ENCODE measurements around the gene RFC4. TPM values are rescaled to one million over a fixed set of nuclear protein-coding genes. Genes with fewer than 3 reads are reported as not detected.

RFC4 gene
- total and polyA plus RNA-seq, 9 of the 15 experiments (the other 6 are each of a cell fraction or from before 2014, with no cell fraction given), result 105 to 227 (median 180) TPM

DNA sequence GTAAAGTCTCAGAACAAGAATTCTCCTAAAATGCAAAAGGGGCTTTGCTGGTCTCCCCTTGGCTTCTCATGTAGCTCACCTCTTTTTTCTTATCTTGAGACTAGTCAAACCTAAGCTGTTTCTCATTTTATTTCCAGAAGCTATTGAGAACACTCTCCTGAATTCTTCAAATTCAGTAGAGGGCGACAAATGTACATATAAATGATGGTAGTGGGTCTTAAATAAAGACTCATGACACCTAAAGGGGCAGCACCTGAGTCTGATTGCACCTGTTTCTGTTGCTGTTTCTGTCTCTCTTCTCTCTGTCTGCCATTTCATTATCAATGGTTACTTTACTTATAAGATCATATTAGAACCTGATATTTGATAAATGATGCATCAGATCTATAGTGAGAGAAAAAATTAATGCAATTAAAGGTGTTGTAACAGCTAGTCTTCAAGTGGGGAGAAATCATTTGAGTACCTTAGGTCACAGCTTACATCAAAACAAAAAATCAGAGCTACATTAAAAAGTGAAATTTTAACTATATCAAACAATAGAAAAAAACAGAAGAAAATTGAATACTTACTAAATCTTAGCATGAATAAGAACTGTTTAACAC, 43.2 kb upstream of the RFC4 start (continued):
- no peak for TF ChIP-seq TCFL5 (CRISPR knock-in tag; conservative IDR thresholded peaks at IDR 0.05)
- TF ChIP-seq, protein P1, sequence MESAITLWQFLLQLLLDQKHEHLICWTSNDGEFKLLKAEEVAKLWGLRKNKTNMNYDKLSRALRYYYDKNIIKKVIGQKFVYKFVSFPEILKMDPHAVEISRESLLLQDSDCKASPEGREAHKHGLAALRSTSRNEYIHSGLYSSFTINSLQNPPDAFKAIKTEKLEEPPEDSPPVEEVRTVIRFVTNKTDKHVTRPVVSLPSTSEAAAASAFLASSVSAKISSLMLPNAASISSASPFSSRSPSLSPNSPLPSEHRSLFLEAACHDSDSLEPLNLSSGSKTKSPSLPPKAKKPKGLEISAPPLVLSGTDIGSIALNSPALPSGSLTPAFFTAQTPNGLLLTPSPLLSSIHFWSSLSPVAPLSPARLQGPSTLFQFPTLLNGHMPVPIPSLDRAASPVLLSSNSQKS (CRISPR knock-in tag; IDR thresholded peaks at IDR 0.05), result no peak
- TF ChIP-seq BRCA1 (IDR thresholded peaks at IDR 0.05), result no peak
- no peak for TF ChIP-seq BRCA1 (CRISPR knock-in tag; IDR thresholded peaks at IDR 0.05)
- TF ChIP-seq ZSCAN32 (CRISPR knock-in tag; IDR thresholded peaks at IDR 0.05), result no peak
- TF ChIP-seq HNRNPK (IDR thresholded peaks at IDR 0.05; ENCODE audit: low read depth, low read length, poor library complexity, severe bottlenecking), result no peak
- no peak for TF ChIP-seq ZNF644 (tag; IDR thresholded peaks at IDR 0.05; ENCODE audit: low read depth)
- no peak for TF ChIP-seq HSF4 (CRISPR knock-in tag; IDR thresholded peaks at IDR 0.05; ENCODE audit: borderline replicate concordance)
- TF ChIP-seq, protein P2, sequence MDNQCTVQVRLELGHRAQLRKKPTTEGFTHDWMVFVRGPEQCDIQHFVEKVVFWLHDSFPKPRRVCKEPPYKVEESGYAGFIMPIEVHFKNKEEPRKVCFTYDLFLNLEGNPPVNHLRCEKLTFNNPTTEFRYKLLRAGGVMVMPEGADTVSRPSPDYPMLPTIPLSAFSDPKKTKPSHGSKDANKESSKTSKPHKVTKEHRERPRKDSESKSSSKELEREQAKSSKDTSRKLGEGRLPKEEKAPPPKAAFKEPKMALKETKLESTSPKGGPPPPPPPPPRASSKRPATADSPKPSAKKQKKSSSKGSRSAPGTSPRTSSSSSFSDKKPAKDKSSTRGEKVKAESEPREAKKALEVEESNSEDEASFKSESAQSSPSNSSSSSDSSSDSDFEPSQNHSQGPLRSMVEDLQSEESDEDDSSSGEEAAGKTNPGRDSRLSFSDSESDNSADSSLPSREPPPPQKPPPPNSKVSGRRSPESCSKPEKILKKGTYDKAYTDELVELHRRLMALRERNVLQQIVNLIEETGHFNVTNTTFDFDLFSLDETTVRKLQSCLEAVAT (IDR thresholded peaks at IDR 0.05), result no peak
- no peak for TF ChIP-seq HDAC1 (IDR thresholded peaks at IDR 0.05)
- no peak for TF ChIP-seq SIRT6 (IDR thresholded peaks at IDR 0.05; ENCODE audit: low read depth, low read length)
- TF ChIP-seq ESRRA (IDR thresholded peaks at IDR 0.05; ENCODE audit: borderline replicate concordance, low read depth), result no peak
- TF ChIP-seq CREBBP (IDR thresholded peaks at IDR 0.05; ENCODE audit: low read depth, low read length), result no peak
- TF ChIP-seq ATF1 (CRISPR knock-in tag; IDR thresholded peaks at IDR 0.05), result no peak
- TF ChIP-seq ATF1 (tag; IDR thresholded peaks at IDR 0.05), result no peak
- TF ChIP-seq ZFP36 (IDR thresholded peaks at IDR 0.05; ENCODE audit: low read depth, low read length, partially characterized antibody), result no peak
- TF ChIP-seq, protein P3, sequence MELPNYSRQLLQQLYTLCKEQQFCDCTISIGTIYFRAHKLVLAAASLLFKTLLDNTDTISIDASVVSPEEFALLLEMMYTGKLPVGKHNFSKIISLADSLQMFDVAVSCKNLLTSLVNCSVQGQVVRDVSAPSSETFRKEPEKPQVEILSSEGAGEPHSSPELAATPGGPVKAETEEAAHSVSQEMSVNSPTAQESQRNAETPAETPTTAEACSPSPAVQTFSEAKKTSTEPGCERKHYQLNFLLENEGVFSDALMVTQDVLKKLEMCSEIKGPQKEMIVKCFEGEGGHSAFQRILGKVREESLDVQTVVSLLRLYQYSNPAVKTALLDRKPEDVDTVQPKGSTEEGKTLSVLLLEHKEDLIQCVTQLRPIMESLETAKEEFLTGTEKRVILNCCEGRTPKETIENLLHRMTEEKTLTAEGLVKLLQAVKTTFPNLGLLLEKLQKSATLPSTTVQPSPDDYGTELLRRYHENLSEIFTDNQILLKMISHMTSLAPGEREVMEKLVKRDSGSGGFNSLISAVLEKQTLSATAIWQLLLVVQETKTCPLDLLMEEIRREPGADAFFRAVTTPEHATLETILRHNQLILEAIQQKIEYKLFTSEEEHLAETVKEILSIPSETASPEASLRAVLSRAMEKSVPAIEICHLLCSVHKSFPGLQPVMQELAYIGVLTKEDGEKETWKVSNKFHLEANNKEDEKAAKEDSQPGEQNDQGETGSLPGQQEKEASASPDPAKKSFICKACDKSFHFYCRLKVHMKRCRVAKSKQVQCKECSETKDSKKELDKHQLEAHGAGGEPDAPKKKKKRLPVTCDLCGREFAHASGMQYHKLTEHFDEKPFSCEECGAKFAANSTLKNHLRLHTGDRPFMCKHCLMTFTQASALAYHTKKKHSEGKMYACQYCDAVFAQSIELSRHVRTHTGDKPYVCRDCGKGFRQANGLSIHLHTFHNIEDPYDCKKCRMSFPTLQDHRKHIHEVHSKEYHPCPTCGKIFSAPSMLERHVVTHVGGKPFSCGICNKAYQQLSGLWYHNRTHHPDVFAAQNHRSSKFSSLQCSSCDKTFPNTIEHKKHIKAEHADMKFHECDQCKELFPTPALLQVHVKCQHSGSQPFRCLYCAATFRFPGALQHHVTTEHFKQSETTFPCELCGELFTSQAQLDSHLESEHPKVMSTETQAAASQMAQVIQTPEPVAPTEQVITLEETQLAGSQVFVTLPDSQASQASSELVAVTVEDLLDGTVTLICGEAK (IDR thresholded peaks at IDR 0.05), result no peak
- TF ChIP-seq, protein P3 (CRISPR knock-in tag; IDR thresholded peaks at IDR 0.05), result no peak

All from K562 (cell line).